PC-3 (cell line): ENCODE results near the gene FBXL7.

ENCODE experiments used
- EZH2 ChIP-seq: fragments of 300-600 bp; sonication (generic); IDR thresholded peaks from one replicate; pipeline ENCODE4 v1.6.1; 2017; ENCODE audit warnings: antibody characterized with exemption, mild to moderate bottlenecking, low read length; ENCODE audit not compliant: unreplicated experiment
- EZH2phosphoT487 ChIP-seq: fragments of 300-600 bp; sonication (generic); IDR thresholded peaks from 2 replicates; pipeline ENCODE4 v1.6.1; 2018; ENCODE audit warnings: mild to moderate bottlenecking, antibody characterized with exemption, low read length, borderline replicate concordance
- TF ChIP-seq, protein P1 (sequence below): fragments of 300-600 bp; sonication (generic); conservative IDR thresholded peaks from 2 replicates; pipeline ENCODE4 v1.5.1; 2017; ENCODE audit warnings: antibody characterized with exemption, low read depth, mild to moderate bottlenecking, low read length

GRCh38 chr5:15877914-15878313 lies 377.9 kb downstream of the FBXL7 start:
- TF ChIP-seq, protein P1, sequence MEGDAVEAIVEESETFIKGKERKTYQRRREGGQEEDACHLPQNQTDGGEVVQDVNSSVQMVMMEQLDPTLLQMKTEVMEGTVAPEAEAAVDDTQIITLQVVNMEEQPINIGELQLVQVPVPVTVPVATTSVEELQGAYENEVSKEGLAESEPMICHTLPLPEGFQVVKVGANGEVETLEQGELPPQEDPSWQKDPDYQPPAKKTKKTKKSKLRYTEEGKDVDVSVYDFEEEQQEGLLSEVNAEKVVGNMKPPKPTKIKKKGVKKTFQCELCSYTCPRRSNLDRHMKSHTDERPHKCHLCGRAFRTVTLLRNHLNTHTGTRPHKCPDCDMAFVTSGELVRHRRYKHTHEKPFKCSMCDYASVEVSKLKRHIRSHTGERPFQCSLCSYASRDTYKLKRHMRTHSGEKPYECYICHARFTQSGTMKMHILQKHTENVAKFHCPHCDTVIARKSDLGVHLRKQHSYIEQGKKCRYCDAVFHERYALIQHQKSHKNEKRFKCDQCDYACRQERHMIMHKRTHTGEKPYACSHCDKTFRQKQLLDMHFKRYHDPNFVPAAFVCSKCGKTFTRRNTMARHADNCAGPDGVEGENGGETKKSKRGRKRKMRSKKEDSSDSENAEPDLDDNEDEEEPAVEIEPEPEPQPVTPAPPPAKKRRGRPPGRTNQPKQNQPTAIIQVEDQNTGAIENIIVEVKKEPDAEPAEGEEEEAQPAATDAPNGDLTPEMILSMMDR, result no peak
- TF ChIP-seq EZH2phosphoT487 (no peak), EZH2 (no peak)
